PC-3 (cell line): Measurements from ENCODE around the gene ZFHX3. TPM values are rescaled to one million over a fixed set of nuclear protein-coding genes. Genes with fewer than 3 reads are reported as not detected.

ENCODE experiments used
- ATAC-seq: fragments of 200-7000 bp; cut with Tn5 transposase; 2 replicates; pipeline ENCODE4 v1.9.1; 2020; ENCODE audit warnings: mild to moderate bottlenecking, moderate library complexity
- Bru-seq: library from RNA; stranded (reverse); fragments of 400-500 nt; gene quantifications from one replicate; lab custom pipeline; 2021; lab: Mats Ljungman, UMichigan
- BruChase-seq, 2 experiments: library from RNA; stranded (reverse); fragments of 400-500 nt; gene quantifications; one replicate each; lab custom pipeline; 2021; lab: Mats Ljungman, UMichigan
- BruUV-seq: library from RNA; stranded (reverse); fragments of 400-500 nt; replicated peaks from 2 replicates; lab custom pipeline; 2021; lab: Mats Ljungman, UMichigan
- CTCF ChIA-PET: fragments of 300-600 bp; sonication (Branson Sonifier 250); formaldehyde crosslinking; loops from one replicate; lab custom pipeline; 2022; ENCODE audit warnings: antibody characterized with exemption; lab: Charles Lee
- POLR2A ChIA-PET: fragments of 300-600 bp; sonication (Branson Sonifier 250); formaldehyde crosslinking; loops from one replicate; lab custom pipeline; 2022; ENCODE audit warnings: antibody characterized with exemption; ENCODE audit not compliant: unreplicated experiment; lab: Charles Lee
- DNase-seq: peaks from one replicate; pipeline ENCODE4 v3.0.0-alpha.2; 2015
- H2AFZ ChIP-seq: fragments of 300-600 bp; sonication (generic); 2 replicates; pipeline ENCODE4 v1.6.0; 2016; ENCODE audit warnings: antibody characterized with exemption, low read length
- H3F3A ChIP-seq: fragments of 300-600 bp; sonication (generic); one replicate; pipeline ENCODE4 v1.6.0; 2017; ENCODE audit warnings: antibody characterized with exemption, low read length, control low read depth, mild to moderate bottlenecking; ENCODE audit not compliant: unreplicated experiment
- H3K27ac ChIP-seq: fragments of 300-600 bp; sonication (generic); 2 replicates; pipeline ENCODE4 v1.5.1; 2016; ENCODE audit warnings: mild to moderate bottlenecking, low read length
- H3K27me3 ChIP-seq: fragments of 300-600 bp; sonication (generic); 2 replicates; pipeline ENCODE4 v1.6.1; 2016; ENCODE audit warnings: low read length, mixed read lengths
- H3K36me3 ChIP-seq: fragments of 300-600 bp; sonication (generic); 2 replicates; pipeline ENCODE4 v1.6.1; 2016; ENCODE audit warnings: low read depth, mixed run types, low read length, mixed read lengths
- H3K4me1 ChIP-seq: fragments of 300-600 bp; sonication (generic); 2 replicates; pipeline ENCODE4 v1.5.1; 2016; ENCODE audit warnings: low read length; ENCODE audit not compliant: insufficient read depth
- H3K4me2 ChIP-seq: fragments of 300-600 bp; sonication (generic); 2 replicates; pipeline ENCODE4 v1.6.0; 2016; ENCODE audit warnings: low read length
- H3K4me3 ChIP-seq: fragments of 300-600 bp; sonication (generic); 2 replicates; pipeline ENCODE4 v1.5.1; 2016; ENCODE audit warnings: mild to moderate bottlenecking, low read length, mixed read lengths
- H3K79me2 ChIP-seq: fragments of 300-600 bp; sonication (generic); 2 replicates; pipeline ENCODE4 v1.6.1; 2017; ENCODE audit warnings: low read length, mixed read lengths
- H3K9ac ChIP-seq: fragments of 300-600 bp; sonication (generic); 2 replicates; pipeline ENCODE4 v1.6.0; 2016; ENCODE audit warnings: mild to moderate bottlenecking, low read length
- H3K9me2 ChIP-seq: fragments of 300-600 bp; sonication (generic); replicated peaks from 2 replicates; pipeline ENCODE4 v1.6.1; 2016; ENCODE audit warnings: mixed run types, low read length, mixed read lengths
- H3K9me3 ChIP-seq: fragments of 300-600 bp; sonication (generic); 2 replicates; pipeline ENCODE4 v1.6.1; 2016; ENCODE audit warnings: low read length, mixed read lengths
- H4K20me1 ChIP-seq: fragments of 300-600 bp; sonication (generic); 2 replicates; pipeline ENCODE4 v1.6.1; 2016; ENCODE audit warnings: low read length, mixed read lengths
- EZH2 ChIP-seq: fragments of 300-600 bp; sonication (generic); IDR thresholded peaks from one replicate; pipeline ENCODE4 v1.6.1; 2017; ENCODE audit warnings: antibody characterized with exemption, mild to moderate bottlenecking, low read length; ENCODE audit not compliant: unreplicated experiment
- EZH2phosphoT487 ChIP-seq: fragments of 300-600 bp; sonication (generic); IDR thresholded peaks from 2 replicates; pipeline ENCODE4 v1.6.1; 2018; ENCODE audit warnings: mild to moderate bottlenecking, antibody characterized with exemption, low read length, borderline replicate concordance
- intact Hi-C: fragments of 100-400 bp; cut with micrococcal nuclease; formaldehyde crosslinking; loops from 2 replicates; pipeline ENCODE4 v1.9.0; 2023
- long read RNA-seq: library from polyadenylated mRNA; unstranded; transcript quantifications from one replicate; pipeline ENCODE4 v2.0.0, GENCODE V29; 2021; ENCODE audit not compliant: unreplicated experiment
- total RNA-seq: library from RNA; depleted of rRNA; stranded (reverse); fragments of >200 nt; gene quantifications from 2 replicates; pipeline ENCODE4 v1.2.3, GENCODE V29; 2014; rRNA removed
- TF ChIP-seq, protein P1 (sequence below): fragments of 300-600 bp; sonication (generic); conservative IDR thresholded peaks from 2 replicates; pipeline ENCODE4 v1.5.1; 2017; ENCODE audit warnings: antibody characterized with exemption, low read depth, mild to moderate bottlenecking, low read length

ZFHX3 gene, protein sequence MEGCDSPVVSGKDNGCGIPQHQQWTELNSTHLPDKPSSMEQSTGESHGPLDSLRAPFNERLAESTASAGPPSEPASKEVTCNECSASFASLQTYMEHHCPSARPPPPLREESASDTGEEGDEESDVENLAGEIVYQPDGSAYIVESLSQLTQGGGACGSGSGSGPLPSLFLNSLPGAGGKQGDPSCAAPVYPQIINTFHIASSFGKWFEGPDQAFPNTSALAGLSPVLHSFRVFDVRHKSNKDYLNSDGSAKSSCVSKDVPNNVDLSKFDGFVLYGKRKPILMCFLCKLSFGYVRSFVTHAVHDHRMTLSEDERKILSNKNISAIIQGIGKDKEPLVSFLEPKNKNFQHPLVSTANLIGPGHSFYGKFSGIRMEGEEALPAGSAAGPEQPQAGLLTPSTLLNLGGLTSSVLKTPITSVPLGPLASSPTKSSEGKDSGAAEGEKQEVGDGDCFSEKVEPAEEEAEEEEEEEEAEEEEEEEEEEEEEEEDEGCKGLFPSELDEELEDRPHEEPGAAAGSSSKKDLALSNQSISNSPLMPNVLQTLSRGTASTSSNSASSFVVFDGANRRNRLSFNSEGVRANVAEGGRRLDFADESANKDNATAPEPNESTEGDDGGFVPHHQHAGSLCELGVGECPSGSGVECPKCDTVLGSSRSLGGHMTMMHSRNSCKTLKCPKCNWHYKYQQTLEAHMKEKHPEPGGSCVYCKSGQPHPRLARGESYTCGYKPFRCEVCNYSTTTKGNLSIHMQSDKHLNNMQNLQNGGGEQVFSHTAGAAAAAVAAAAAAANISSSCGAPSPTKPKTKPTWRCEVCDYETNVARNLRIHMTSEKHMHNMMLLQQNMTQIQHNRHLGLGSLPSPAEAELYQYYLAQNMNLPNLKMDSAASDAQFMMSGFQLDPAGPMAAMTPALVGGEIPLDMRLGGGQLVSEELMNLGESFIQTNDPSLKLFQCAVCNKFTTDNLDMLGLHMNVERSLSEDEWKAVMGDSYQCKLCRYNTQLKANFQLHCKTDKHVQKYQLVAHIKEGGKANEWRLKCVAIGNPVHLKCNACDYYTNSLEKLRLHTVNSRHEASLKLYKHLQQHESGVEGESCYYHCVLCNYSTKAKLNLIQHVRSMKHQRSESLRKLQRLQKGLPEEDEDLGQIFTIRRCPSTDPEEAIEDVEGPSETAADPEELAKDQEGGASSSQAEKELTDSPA (N-terminal part only)
- total RNA-seq (3.5 and 4.5 TPM in 2 replicates), Bru-seq, nascent RNA (percentile 49 among the genes with signal in this experiment), BruChase-seq, experiment 1, labeled RNA remaining after a 6-hour chase (percentile 48 among the genes with signal in this experiment), BruChase-seq, experiment 2, labeled RNA remaining after a 2-hour chase (percentile 45 among the genes with signal in this experiment)
- long read RNA-seq, partial matches to known transcripts = 6 of 35 reads
- long read RNA-seq, other reads (novel, unspliced or antisense) = 29 of 35 reads

DNA sequence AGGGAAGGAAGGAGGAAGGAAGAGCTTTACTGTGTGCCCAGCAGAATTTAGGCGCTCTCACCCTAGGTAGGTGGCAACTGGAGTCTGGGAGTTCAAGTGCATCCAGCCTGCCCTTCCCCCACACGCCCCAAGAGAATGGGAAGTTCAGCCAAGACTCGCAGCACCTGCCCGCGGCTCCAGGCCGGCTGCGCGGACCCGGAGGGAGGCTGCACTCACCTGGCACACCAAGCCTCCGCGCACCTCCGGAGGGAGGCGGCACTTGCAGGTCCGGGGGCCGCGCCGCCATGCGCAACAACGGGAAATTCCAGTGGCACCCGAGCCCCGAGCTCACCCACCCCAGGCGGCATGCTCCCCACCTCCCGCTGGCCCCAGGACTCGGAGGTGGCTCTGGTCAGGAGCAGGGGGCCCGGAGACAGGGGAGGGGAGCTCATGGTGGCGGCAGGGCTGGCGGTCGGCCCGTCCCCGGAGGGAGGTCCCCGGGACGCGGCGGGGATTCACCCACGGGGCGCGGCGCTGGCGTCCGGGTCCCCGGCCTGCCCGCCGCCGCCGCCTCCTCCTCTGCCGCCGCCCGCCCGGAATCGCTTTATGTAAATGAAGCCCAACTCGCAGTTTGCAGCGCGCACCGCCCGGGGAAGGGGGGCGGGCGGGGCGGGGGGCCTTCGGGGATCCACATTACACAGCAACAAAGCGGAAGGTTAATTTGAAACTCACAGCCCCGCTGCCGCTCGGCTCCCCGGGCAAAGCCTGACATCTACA, at the start of gene ZFHX3:
TSS of gene ZFHX3 (minus strand) at position 593 of the 756 bp plus-strand sequence. CDS start 87,983 bp downstream, outside the sequence.
- ATAC-seq = peak; percentile 46
- Histone ChIP-seq H3K79me2 (peaks cover 95% of the 10 kb centered on the region), H3K4me2 (peak within 1 kb of the TSS; percentile 84), H3K27ac (peak within 1 kb of the TSS; percentile 95), H3K4me3 (peak within 1 kb of the TSS; percentile 88), H2AFZ (peak within 1 kb of the TSS; percentile 65), H3K9ac (peak within 1 kb of the TSS; percentile 93), H4K20me1 (no peaks in the 10 kb centered on the region), H3K9me2 (no peaks in the 10 kb centered on the region), H3F3A (peaks cover 4% of the 10 kb centered on the region), H3K27me3 (no peaks in the 10 kb centered on the region), H3K9me3 (no peaks in the 10 kb centered on the region), H3K4me1 (peaks cover 70% of the 10 kb centered on the region), H3K36me3 (no peaks in the 10 kb centered on the region)
- ChIA-PET POLR2A (interaction anchor here (0.5 to 0.7 kb wide), 4 partner anchors 26 to 440 kb away, joined by 4 to 27 read pairs (median 8); no protein-coding TSS in a partner anchor), CTCF (interaction anchor here (0.6 kb wide), 1 partner anchor 199 kb away, joined by 4 read pairs; no protein-coding TSS in a partner anchor)
- intact Hi-C loops = loop anchor here (1.0 to 5.0 kb wide), 6 partner anchors 58 to 545 kb away; no protein-coding TSS in a partner anchor
- peak; percentile 76 for DNase-seq
- TF ChIP-seq EZH2phosphoT487 = no peak
- TF ChIP-seq EZH2 = no peak
- TF ChIP-seq, protein P1, sequence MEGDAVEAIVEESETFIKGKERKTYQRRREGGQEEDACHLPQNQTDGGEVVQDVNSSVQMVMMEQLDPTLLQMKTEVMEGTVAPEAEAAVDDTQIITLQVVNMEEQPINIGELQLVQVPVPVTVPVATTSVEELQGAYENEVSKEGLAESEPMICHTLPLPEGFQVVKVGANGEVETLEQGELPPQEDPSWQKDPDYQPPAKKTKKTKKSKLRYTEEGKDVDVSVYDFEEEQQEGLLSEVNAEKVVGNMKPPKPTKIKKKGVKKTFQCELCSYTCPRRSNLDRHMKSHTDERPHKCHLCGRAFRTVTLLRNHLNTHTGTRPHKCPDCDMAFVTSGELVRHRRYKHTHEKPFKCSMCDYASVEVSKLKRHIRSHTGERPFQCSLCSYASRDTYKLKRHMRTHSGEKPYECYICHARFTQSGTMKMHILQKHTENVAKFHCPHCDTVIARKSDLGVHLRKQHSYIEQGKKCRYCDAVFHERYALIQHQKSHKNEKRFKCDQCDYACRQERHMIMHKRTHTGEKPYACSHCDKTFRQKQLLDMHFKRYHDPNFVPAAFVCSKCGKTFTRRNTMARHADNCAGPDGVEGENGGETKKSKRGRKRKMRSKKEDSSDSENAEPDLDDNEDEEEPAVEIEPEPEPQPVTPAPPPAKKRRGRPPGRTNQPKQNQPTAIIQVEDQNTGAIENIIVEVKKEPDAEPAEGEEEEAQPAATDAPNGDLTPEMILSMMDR = no peak
- BruUV-seq = no TSS peak

DNA sequence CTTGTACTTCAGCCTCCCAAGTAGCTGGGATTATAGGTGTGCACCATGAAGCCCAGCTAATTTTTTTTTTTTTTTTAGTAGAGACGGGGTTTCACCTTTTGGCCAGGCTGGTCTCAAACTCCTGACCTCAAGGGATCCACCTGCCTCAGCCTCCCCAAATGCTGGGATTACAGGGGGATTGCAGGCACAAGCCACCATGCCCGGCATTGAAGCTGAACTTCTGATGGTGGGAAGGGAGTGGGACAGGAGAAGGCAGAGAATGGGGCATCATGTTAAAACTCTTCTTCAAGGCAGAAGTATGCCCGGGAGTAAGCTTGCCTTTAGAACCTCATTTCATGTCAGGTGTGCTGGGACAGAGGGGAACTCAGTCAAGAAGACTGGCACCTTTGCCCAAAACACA, 48.6 kb upstream of the ZFHX3 start:
- peaks cover 16% of the 10 kb centered on the region for H3K4me1 ChIP-seq
- H3K9me2 ChIP-seq = no peaks in the 10 kb centered on the region
- no peak for DNase-seq
- no peaks in the 10 kb centered on the region for H3K36me3 ChIP-seq
- H3K4me3 ChIP-seq = no peak overlapping the region
- H3K27me3 ChIP-seq = no peaks in the 10 kb centered on the region
- H3K27ac ChIP-seq = peak overlapping the region; percentile 87; the same call in 1 of the 2 replicates
- H3F3A ChIP-seq = no peaks in the 10 kb centered on the region
- ATAC-seq = no peak
- CTCF ChIA-PET = no interaction called here
- no peak overlapping the region for H3K9ac ChIP-seq
- H4K20me1 ChIP-seq = no peaks in the 10 kb centered on the region
- H3K9me3 ChIP-seq = no peaks in the 10 kb centered on the region
- H3K4me2 ChIP-seq = no peak overlapping the region
- no peak overlapping the region for H2AFZ ChIP-seq
- no peaks in the 10 kb centered on the region for H3K79me2 ChIP-seq
- intact Hi-C loops = no loop called here
- no peak for TF ChIP-seq EZH2
- BruUV-seq = no TSS peak
- POLR2A ChIA-PET = no interaction called here
